Measurements from ENCODE around the gene SPDYE1. TPM values are rescaled to one million over a fixed set of nuclear protein-coding genes. Genes with fewer than 3 reads are reported as not detected.
"Not testable (repeated sequence)": the region's sequence is repeated elsewhere in the genome, so short reads cannot be mapped to it uniquely, and the experiment has no call there.

SPDYE1 gene
- total and polyA plus RNA-seq, 2 of the 13 experiments (the other 11 are each of a cell fraction or from before 2014, with no cell fraction given), result not detected

GRCh38 chr7:43977525-43977924 is 20.2 kb upstream of the SPDYE1 start:
- no peaks in the 10 kb centered on the region for H3K36me3 ChIP-seq (replicated peaks in 1 of 2; ENCODE audit: control insufficient read depth in 1 of 2, insufficient read depth in 2 of 2, low read length in 2 of 2)
- no peak overlapping the region for H3K4me3 ChIP-seq (replicated peaks in 1 of 3; ENCODE audit: insufficient read depth in 1 of 3, low read depth in 2 of 3, low read length in 3 of 3)
- CTCF ChIA-PET (ENCODE audit: low intra/inter-chr PET ratio, low total read pairs), result no interaction called here
- H4K20me1 ChIP-seq (ENCODE audit: insufficient read depth, low read length), result no peaks in the 10 kb centered on the region
- no peaks in the 10 kb centered on the region for H3K27me3 ChIP-seq (ENCODE audit: control insufficient read depth in 1 of 2, insufficient read depth in 2 of 2, low read length in 2 of 2)
- no peak overlapping the region for H2AFZ ChIP-seq (ENCODE audit: low read length)
- H3K9me3 ChIP-seq (ENCODE audit: low read length), result no peaks in the 10 kb centered on the region
- no peak overlapping the region for H3K9ac ChIP-seq (ENCODE audit: insufficient read depth, low read depth, low read length)
- DNase-seq (ENCODE audit: low spot score) (no peak), FAIRE-seq (no peak), ATAC-seq (no peak)
- intact Hi-C loops (cut with micrococcal nuclease; ENCODE audit: unreplicated experiment) (no loop called here), in situ Hi-C loops (cut with HindIII; ENCODE audit: extremely low pct_ligation_motif_present, low pct_unique_long_range_greater_than_20kb) (no loop called here)
- H3K27ac ChIP-seq (ENCODE audit: extremely low read length, insufficient read depth, low read length), result no peak overlapping the region
- no peaks in the 10 kb centered on the region for H3K4me1 ChIP-seq (ENCODE audit: insufficient read depth, low read length)
- 91% methylated on average over 1 of the region's 1 CpG for WGBS (ENCODE audit: low lambda C conversion rate)
- no peak overlapping the region for H3K4me2 ChIP-seq (ENCODE audit: low read depth, low read length)
- BruUV-seq (replicated peaks), result no TSS peak
- POLR2A ChIA-PET, result no interaction called here
- TF ChIP-seq GRHL1 (CRISPR knock-in tag; conservative IDR thresholded peaks at IDR 0.05) (no peak), ZNF572 (CRISPR knock-in tag; IDR thresholded peaks at IDR 0.05) (no peak), SAFB2 (CRISPR knock-in tag; IDR thresholded peaks at IDR 0.05; ENCODE audit: borderline replicate concordance, low read depth) (no peak), NCOA1 (CRISPR knock-in tag; IDR thresholded peaks at IDR 0.05) (no peak), POLR2A (IDR thresholded peaks at IDR 0.05; ENCODE audit: insufficient read depth in 1 of 2, low read depth in 2 of 2, low read length in 2 of 2) (no peak), ZNF264 (CRISPR knock-in tag; IDR thresholded peaks at IDR 0.05) (no peak), ZNF282 (IDR thresholded peaks at IDR 0.05; ENCODE audit: partially characterized antibody) (no peak), ZC3H4 (CRISPR knock-in tag; IDR thresholded peaks at IDR 0.05; ENCODE audit: borderline replicate concordance) (no peak), ZNF326 (CRISPR knock-in tag; IDR thresholded peaks at IDR 0.05; ENCODE audit: borderline replicate concordance) (no peak), ZNF772 (CRISPR knock-in tag; IDR thresholded peaks at IDR 0.05) (no peak), NBN (conservative IDR thresholded peaks at IDR 0.05) (no peak), DR1 (CRISPR knock-in tag; IDR thresholded peaks at IDR 0.05) (no peak), ZNF552 (CRISPR knock-in tag; IDR thresholded peaks at IDR 0.05; ENCODE audit: borderline replicate concordance) (no peak), ZSCAN5A (CRISPR knock-in tag; IDR thresholded peaks at IDR 0.05; ENCODE audit: borderline replicate concordance) (no peak), SOX6 (IDR thresholded peaks at IDR 0.05) (no peak), SOX6 (CRISPR knock-in tag; IDR thresholded peaks at IDR 0.05) (no peak), TAF15 (IDR thresholded peaks at IDR 0.05; ENCODE audit: low read depth, low read length, poor library complexity, severe bottlenecking) (no peak)
- no peaks in the 10 kb centered on the region for H3K79me2 ChIP-seq (ENCODE audit: insufficient read depth, low read length)

- WGBS (ENCODE audit: low lambda C conversion rate), result 94% methylated on average over 11 of the region's 11 CpGs
- H3K9ac ChIP-seq (ENCODE audit: insufficient read depth, low read depth, low read length); H3K79me2 ChIP-seq (ENCODE audit: insufficient read depth, low read length); FAIRE-seq; H3K27ac ChIP-seq (ENCODE audit: extremely low read length, insufficient read depth, low read length); H3K4me3 ChIP-seq (replicated peaks in 1 of 3; ENCODE audit: insufficient read depth in 1 of 3, low read depth in 2 of 3, low read length in 3 of 3); POLR2A ChIA-PET; ATAC-seq; H4K20me1 ChIP-seq (ENCODE audit: insufficient read depth, low read length); H3K4me2 ChIP-seq (ENCODE audit: low read depth, low read length); H3K27me3 ChIP-seq (ENCODE audit: control insufficient read depth in 1 of 2, insufficient read depth in 2 of 2, low read length in 2 of 2); H3K9me3 ChIP-seq (ENCODE audit: low read length); in situ Hi-C loops (cut with HindIII; ENCODE audit: extremely low pct_ligation_motif_present, low pct_unique_long_range_greater_than_20kb); BruUV-seq (replicated peaks); CTCF ChIA-PET (ENCODE audit: low intra/inter-chr PET ratio, low total read pairs); H3K36me3 ChIP-seq (replicated peaks in 1 of 2; ENCODE audit: control insufficient read depth in 1 of 2, insufficient read depth in 2 of 2, low read length in 2 of 2); H3K4me1 ChIP-seq (ENCODE audit: insufficient read depth, low read length); DNase-seq (ENCODE audit: low spot score); intact Hi-C loops (cut with micrococcal nuclease; ENCODE audit: unreplicated experiment); H2AFZ ChIP-seq (ENCODE audit: low read length): not testable (repeated sequence)
Measured at GRCh38 chr7:43978102-43978501, 19.6 kb upstream of the SPDYE1 start.
